Peyer's patch (tissue), 4 donors: ENCODE measurements around the gene MAB21L3. TPM values are rescaled to one million over a fixed set of nuclear protein-coding genes. Genes with fewer than 3 reads are reported as not detected.

ENCODE experiments used
- DNase-seq, 3 donors: peaks; one replicate each; pipeline ENCODE4 v3.0.0-alpha.2; 2017 to 2019
- H3K27ac ChIP-seq, 4 donors: fragments of 200-600 bp; sonication (generic); one replicate each; pipeline ENCODE4 v1.5.1; 2016 to 2019
- H3K27me3 ChIP-seq, 2 donors: fragments of 200-600 bp; sonication (generic); one replicate each; pipeline ENCODE4 v1.5.1; 2019
- H3K36me3 ChIP-seq, 3 donors: fragments of 200-600 bp; sonication (generic); one replicate each; pipeline ENCODE4 v1.5.1; 2016 to 2019
- H3K4me1 ChIP-seq, 4 donors: fragments of 200-600 bp; sonication (generic); one replicate each; pipeline ENCODE4 v1.5.1; 2016 to 2019
- H3K4me3 ChIP-seq, 4 donors: fragments of 200-600 bp; sonication (generic); 1 replicate in 3 of 4; 2 replicates in 1 of 4; pipeline ENCODE4 v1.5.1; 2016 to 2019; ENCODE audit warnings: mild to moderate bottlenecking in 1 of 4
- H3K9me3 ChIP-seq, 4 donors: fragments of 200-600 bp; sonication (generic); one replicate each; pipeline ENCODE4 v1.5.1; 2016 to 2019; ENCODE audit warnings: mild to moderate bottlenecking in 1 of 4
- POLR2A ChIP-seq, 2 donors: fragments of 450-650 bp; IDR thresholded peaks; one replicate each; pipeline ENCODE4 v1.5.1; 2017; ENCODE audit warnings: antibody characterized with exemption in 2 of 2, mild to moderate bottlenecking in 2 of 2, moderate library complexity in 2 of 2
- total RNA-seq, 4 donors: library from RNA; depleted of rRNA; stranded (reverse); fragments of >200 nt; gene quantifications; one replicate each; pipeline ENCODE4 v1.1.0, GENCODE V29; 2016
- TF ChIP-seq, protein P1 (sequence below), 6 experiments: fragments of 450-650 bp in 4 of 6; fragments of 200-600 bp in 2 of 6; sonication (generic) in 1 of 6; IDR thresholded peaks; one replicate each; pipeline ENCODE4 v1.5.1; 2017 to 2019; ENCODE audit warnings: antibody characterized with exemption in 6 of 6, mild to moderate bottlenecking in 3 of 6, moderate library complexity in 1 of 6

The MAB21L3 gene
- total RNA-seq, 4 donors from 2014 or later: 0.94 to 1.8 (median 1.1) TPM; not detected in 1

DNA sequence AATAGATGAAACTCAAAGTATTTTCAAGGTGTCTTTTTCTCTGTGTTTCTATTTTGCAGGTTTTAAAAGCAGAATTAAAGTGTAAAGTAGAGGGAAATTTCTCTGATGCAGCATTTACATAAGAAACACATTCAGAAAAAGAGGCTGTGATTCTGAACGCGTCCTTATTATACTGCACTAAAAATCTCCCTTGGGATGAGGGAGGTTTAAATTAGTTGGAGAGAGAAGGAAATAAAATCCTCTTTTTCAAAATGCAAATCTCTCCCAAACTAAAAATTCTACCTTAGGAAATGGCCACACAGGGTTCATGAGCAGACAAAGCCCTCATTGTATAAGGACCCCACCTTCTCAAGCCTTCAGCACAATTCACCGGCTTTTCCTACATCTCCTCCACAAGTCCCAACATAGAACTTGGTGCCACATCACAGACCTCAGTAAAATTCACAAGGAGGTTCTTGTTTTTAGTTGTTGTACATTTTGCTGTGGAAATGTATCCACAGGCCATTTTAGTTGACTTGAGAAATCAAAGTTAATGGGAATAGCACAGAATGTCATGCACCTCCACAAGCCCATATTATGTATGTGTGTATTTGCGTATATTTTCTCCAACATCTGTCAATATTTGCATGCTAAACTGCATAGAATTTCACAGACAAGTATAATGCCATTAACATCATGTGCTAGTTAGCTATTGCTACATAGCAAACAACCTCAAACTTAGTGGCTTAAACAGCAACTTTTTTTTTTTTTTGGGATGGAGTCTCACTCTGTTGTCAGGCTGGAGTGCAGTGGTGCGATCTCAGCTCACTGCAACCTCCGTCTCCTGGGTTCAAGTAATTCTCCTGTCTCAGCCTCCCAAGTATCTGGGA is 59.8 kb downstream of the MAB21L3 start:
- DNase-seq: no peak
- Histone ChIP-seq H3K36me3 (no peaks in the 10 kb centered on the region), H3K27me3 (no peaks in the 10 kb centered on the region), H3K27ac (no peak overlapping the region), H3K4me3 (no peak overlapping the region), H3K4me1 (peaks cover 0 to 9% (median 0%) of the 10 kb centered on the region in 4 donors), H3K9me3 (no peaks in the 10 kb centered on the region)
- no peak for TF ChIP-seq POLR2A (IDR thresholded peaks at IDR 0.05)
- TF ChIP-seq, protein P1, sequence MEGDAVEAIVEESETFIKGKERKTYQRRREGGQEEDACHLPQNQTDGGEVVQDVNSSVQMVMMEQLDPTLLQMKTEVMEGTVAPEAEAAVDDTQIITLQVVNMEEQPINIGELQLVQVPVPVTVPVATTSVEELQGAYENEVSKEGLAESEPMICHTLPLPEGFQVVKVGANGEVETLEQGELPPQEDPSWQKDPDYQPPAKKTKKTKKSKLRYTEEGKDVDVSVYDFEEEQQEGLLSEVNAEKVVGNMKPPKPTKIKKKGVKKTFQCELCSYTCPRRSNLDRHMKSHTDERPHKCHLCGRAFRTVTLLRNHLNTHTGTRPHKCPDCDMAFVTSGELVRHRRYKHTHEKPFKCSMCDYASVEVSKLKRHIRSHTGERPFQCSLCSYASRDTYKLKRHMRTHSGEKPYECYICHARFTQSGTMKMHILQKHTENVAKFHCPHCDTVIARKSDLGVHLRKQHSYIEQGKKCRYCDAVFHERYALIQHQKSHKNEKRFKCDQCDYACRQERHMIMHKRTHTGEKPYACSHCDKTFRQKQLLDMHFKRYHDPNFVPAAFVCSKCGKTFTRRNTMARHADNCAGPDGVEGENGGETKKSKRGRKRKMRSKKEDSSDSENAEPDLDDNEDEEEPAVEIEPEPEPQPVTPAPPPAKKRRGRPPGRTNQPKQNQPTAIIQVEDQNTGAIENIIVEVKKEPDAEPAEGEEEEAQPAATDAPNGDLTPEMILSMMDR (IDR thresholded peaks at IDR 0.05): no peak

DNA sequence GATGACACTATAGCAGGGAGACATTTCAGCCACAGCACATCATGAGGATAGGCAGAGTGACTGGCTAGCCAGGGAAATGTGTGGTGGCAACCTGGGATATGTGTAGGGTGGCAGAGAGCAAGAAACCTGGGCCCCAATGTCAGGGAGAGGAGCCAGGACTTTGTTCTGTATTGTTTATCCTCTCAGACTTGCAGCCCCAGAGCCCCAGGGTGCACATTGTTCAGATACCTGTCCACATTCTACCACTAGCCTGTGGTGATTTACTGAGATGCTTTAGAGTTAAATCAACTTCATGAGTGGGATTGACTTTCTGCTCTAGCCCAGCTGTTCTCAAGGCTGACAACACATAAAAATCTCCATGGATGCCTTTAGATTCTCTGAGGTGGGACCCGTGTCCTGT is 61.5 kb downstream of the MAB21L3 start:
- Histone ChIP-seq H3K27ac (no peak overlapping the region), H3K36me3 (no peaks in the 10 kb centered on the region), H3K9me3 (no peaks in the 10 kb centered on the region), H3K4me1 (peaks cover 0 to 14% (median 0%) of the 10 kb centered on the region in 4 donors), H3K4me3 (no peak overlapping the region), H3K27me3 (no peaks in the 10 kb centered on the region)
- no peak for TF ChIP-seq POLR2A (IDR thresholded peaks at IDR 0.05)
- TF ChIP-seq, protein P1 (IDR thresholded peaks at IDR 0.05): no peak
- no peak for DNase-seq

GRCh38 chr1:116175611-116176010 is 64.4 kb downstream of the MAB21L3 start:
- TF ChIP-seq, protein P1 (IDR thresholded peaks at IDR 0.05): no peak
- TF ChIP-seq POLR2A (IDR thresholded peaks at IDR 0.05): no peak
- Histone ChIP-seq H3K4me3 (no peak overlapping the region), H3K36me3 (no peaks in the 10 kb centered on the region), H3K9me3 (no peaks in the 10 kb centered on the region), H3K27ac (no peak overlapping the region), H3K27me3 (no peaks in the 10 kb centered on the region), H3K4me1 (peaks cover 0 to 12% (median 4%) of the 10 kb centered on the region in 4 donors)
- no peak for DNase-seq

- no peak overlapping the region for H3K27ac ChIP-seq
- DNase-seq: no peak
- H3K36me3 ChIP-seq: no peaks in the 10 kb centered on the region
- H3K27me3 ChIP-seq: no peaks in the 10 kb centered on the region
- H3K4me3 ChIP-seq: no peak overlapping the region
- no peaks in the 10 kb centered on the region for H3K9me3 ChIP-seq
- no peak for TF ChIP-seq POLR2A (IDR thresholded peaks at IDR 0.05)
- TF ChIP-seq, protein P1 (IDR thresholded peaks at IDR 0.05): no peak
- peaks cover 0 to 12% (median 4%) of the 10 kb centered on the region in 4 donors for H3K4me1 ChIP-seq
Measured at GRCh38 chr1:116176306-116176789, 65.1 kb downstream of the MAB21L3 start.

- TF ChIP-seq POLR2A (IDR thresholded peaks at IDR 0.05): no peak
- TF ChIP-seq, protein P1 (IDR thresholded peaks at IDR 0.05): no peak
- H3K9me3 ChIP-seq: no peaks in the 10 kb centered on the region
- H3K36me3 ChIP-seq: no peaks in the 10 kb centered on the region
- H3K4me1 ChIP-seq: peaks cover 0 to 15% (median 4%) of the 10 kb centered on the region in 4 donors
- no peak for DNase-seq
- no peak overlapping the region for H3K4me3 ChIP-seq
- no peaks in the 10 kb centered on the region for H3K27me3 ChIP-seq
- peak overlapping the region in 3 of 4 donors; percentile 22 to 94 (median 86) for H3K27ac ChIP-seq
Measured at GRCh38 chr1:116177861-116178260, 66.7 kb downstream of the MAB21L3 start.
